HT-29 (cell line): ENCODE results near the gene ANKS1B. TPM values are rescaled to one million over a fixed set of nuclear protein-coding genes. Genes with fewer than 3 reads are reported as not detected.
A peak's percentile ranks its signal among the peaks of the same experiment; 100 is the strongest.
"Not testable (repeated sequence)": the region's sequence is repeated elsewhere in the genome, so short reads cannot be mapped to it uniquely, and the experiment has no call there.

ENCODE experiments used
- DNase-seq: peaks from one replicate; pipeline ENCODE4 v3.0.0-alpha.2; 2015; ENCODE audit warnings: low spot score
- total RNA-seq: library from RNA; depleted of rRNA; stranded (reverse); fragments of >200 nt; shearing (Covaris generic); gene quantifications from 2 replicates; pipeline ENCODE4 v1.2.3, GENCODE V29; 2014

The ANKS1B gene
- total RNA-seq, 1 experiment from 2014 or later: not detected

DNA sequence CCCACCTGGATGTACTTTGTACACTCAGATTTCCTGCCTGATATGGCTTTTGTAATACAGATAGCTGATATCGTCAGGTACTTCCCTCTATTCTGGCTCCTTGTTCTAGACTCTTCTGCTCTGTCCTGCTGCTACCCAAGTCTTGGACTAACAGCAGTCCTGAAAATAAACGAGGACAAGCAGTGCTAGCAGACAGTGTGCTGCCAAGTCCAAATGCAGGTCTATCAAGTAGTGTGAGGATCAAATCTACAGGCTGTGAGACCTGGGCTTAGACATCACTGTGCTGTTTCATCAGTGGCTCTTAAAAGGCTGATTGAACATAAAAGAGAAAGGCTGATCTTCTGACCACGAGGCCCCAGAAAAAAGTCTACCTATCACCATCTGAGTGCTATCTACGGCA, 921.6 kb downstream of the ANKS1B start:
- no peak for DNase-seq

DNA sequence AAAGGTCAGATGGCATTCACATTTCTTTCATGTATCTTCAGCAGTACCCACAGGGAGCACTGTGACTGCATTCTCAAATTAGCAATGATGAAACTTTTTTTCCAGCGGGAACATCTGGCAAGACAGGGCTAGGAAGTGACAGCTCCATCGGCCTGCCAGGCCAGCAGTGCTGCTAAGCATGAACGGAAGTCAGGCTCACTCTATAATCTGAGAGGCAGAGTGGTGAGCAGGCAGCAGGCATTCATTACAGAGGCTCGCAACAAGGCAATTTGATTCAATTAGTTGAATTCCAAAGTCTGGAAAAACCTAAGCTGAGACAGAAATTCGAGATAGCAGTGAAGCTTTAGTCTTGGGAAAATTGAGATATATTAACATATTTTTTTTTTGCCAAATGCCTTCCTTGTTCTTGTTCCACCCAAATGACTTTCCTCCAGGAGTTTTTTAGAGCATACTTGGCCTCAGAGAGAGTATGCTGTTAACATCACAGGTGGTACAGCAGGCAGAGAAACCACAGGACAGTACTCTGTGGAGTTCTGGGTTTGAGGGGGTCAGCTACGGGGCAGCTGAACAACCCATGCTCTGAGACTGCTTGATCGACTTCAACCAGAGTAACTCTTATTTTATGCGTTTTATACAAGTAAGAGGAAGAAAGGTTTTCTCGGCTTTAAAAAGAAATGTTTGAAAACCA, 924.8 kb downstream of the ANKS1B start:
- no peak for DNase-seq

DNA sequence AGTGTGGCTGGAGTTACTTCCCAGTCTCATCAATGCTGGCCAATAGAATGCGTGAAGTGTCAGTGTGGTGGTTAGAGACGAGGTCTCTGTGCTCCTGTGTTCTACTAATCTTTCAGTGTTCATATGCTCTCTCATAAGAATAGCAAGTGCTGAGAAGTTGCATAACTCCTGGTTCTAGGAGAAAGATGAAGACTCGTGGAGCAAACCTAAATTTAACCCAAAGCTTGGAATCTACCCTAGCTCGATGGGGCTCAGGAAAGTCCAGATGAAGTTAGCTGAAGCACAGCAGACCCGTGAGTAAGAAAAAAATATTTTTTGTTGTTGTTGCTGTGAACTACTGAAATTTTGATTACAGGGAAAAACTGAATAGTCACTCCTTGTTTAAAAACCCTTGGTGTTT, 927.1 kb downstream of the ANKS1B start:
- no peak for DNase-seq

DNA sequence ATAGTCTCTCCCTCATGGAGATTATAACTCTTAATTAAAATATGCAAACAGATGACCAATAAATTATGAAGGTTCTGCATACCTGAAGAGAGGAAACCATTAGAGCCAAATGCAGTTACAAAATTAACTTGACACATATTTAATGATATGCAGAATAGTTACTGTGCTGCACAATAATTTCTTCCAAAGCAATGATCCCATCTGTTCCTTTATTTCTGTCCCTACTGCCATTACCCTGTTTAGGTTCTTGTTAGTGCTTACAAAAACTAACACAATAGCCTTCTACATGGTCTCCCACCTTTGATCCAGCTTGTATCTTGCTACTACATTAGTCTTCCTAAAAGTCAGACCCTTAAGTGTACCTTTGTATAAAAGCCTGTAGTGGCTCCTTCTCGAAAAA, 928.5 kb downstream of the ANKS1B start:
- no peak for DNase-seq

DNA sequence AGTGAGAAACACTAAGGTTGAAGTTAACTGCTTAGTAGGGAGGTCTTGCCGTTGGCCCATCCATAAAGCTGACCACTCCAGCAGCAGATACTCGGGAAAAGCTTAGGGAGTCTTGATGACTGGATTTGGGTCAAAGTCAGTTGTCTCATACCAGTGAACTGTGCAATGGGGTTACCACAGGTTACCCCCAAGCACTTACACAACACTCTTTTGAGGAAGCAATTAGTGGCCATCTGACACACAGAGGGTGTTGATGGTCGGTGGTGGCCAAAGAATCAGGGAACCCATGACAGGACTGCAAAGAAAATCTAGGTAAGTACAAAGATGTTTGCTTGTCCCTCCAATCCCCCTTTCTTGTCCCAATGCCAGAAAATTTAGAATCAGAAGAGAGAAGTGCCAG, 929.4 kb downstream of the ANKS1B start:
- DNase-seq: no peak

DNA sequence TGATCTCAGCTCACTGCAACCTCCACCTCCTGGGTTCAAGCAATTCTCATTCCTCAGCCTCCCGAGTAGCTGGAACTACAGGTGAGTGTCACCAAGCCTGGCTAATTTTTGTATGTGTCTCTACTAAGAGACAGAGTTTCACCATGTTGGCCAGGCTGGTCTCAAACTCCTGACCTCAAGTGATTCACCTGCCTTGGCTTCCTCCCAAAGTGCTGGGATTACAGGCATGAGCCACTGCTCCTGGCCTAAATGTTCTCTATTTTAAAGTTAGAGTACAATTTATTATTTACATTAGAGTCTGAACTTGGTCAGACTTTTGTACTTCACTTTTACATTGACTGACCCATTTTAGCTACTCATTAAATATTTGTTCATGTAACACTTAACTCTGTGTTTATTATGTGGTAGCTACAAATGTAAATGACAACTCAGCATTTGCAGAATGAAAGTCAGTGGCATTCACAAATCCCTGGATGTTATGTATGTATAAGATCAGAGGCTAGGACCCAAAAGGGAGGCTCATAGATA, 930.1 kb downstream of the ANKS1B start:
- DNase-seq: no peak

DNA sequence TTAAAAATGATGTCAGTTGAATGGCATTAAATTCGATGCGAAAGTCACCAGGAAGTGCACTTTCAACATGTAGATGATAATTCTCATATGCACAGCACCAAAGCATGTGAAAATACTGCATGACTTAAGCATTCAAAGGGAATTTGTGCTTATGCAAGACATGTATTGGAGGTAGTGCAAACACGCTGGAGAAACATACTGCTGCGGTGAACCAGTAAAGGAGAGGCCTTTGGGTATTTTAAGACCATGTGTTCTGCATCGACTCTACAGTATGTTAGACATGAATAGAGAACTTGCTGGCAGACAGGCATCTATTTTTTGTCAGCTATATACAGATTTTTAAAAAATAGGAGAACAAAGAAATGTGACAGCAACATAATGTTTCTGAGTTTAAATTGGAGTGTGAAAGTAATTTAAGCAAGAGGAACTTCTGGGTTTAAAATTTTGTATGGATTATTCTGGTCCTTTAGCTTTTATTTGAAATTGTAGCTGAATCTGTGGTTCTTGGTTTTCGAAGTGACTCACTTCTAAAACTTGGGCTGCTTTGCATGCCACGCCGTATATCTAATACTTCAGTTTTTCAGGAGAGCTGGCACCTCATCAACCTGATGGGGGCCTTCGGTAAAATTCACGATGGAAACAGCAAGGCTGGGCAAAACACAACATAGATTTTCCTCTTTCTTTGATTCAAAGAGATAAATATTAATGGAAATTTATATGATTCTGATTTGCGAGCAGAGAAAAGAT, 930.9 kb downstream of the ANKS1B start:
- no peak for DNase-seq

DNA sequence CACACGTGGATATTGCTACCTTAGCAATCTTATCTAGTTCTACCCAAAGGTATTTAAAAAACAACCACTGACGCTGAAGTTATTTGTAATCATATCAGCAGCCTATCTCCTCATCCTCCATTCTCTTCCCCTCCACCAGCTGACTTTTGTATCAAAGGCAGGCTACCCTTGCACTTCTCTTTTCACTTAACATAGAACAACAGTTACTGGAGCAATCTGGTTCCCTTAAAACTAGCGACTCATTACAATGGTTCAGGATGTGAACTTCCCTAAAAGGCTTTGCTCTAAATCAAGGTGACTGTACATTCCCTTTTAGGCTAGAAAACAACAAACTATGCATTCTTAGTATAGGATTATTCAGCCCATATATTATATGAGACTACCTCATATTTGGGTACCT, 935.0 kb downstream of the ANKS1B start:
- no peak for DNase-seq

DNA sequence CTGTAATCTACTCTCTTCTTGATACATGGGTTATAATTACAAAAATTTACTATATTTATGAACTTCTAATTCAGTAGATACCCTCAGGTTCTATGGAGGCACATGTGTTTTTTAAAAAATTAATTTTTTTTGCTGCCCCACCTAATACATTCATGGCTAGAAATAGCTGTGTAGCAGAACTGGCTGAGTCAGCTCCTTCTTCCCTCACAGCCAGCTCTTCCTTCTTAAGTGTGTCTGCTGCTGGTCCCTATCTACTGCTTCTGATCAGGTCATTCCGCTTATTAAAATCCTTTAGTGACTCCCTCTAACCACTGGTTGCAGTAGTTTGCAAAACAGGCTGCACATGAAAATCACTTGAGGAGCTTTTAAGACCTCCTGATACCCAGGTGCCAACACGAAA, 939.6 kb downstream of the ANKS1B start:
- no peak for DNase-seq

DNA sequence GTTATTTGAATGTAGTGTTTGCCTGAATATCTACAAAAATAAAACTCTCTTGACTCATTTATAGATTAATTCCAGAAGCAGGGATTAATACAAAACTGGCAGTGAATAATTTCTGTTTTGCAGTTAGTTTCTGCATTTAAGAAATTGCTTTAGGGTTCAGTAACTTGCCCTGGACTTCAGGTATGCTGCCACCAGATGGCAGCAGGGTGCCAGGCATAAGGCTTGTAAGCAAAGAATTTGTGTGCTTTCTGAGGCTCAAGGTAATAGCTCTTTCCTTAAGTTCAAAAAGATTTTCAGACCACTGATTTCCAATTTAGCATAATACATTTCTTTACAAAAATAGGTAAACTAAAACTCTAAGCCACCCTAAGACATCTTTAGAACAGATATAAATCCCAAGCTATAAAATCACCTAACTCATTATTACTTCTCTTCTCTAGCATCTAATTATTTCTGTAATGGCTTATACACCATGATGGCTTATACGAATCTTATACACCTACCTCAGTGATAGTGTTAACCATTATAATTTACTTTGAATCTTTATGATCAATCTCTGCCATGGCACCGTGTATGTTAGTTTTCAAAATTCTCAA, 941.3 kb downstream of the ANKS1B start:
- peak; percentile 73 for DNase-seq

DNA sequence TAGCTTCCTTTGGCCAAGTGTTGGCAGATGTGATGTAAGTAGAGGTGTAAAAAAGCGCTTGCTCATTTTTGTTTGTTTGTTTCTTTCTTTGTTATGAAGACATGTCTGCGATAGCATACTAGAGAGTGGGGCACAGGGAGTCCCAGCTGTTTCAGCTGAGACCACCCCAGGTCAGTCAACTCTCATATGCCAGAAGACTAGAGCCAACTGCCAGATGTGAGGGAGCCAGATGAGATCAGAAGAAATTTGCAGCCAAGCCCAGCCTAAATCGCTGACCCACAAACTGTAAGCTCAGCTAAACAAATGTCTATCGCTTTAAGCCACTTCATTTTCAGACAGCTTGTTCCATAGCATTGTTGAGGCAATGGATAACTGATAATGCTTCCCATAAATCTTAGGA, 942.5 kb downstream of the ANKS1B start:
- DNase-seq: no peak

DNA sequence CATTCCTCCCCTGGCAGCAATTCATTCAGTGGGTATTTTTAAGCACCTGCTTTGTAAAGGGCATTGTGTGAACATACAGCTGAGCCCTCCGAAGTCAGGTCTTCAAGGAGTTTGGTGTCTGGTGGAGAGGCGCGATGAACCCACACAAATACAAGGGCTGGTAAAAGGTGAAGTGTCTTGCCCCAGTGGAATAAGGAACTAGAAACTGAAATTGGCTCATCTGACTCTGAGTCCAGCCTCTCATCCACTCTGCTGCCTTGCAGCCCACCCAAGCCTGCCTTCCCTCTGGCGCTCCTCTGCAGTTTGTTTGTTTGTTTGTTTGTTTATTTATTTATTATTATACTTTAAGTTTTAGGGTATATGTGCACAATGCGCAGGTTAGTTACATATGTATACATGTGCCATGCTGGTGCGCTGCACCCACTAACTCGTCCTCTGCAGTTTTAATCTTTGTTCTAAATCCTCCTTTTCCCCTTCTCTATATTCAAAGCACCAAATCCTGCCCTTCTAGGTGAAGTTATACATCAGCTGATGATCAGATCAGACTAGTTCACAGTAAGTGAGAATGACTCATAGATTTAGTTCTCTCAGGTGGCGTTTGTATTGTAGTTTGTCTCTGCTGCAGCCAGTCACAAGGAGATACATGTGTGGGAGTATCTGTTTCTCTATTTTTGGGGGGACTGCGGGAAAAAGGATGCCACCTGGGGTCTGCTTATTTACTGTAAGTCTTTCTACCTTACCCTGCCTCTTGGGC, 945.2 kb downstream of the ANKS1B start:
- no peak for DNase-seq

DNA sequence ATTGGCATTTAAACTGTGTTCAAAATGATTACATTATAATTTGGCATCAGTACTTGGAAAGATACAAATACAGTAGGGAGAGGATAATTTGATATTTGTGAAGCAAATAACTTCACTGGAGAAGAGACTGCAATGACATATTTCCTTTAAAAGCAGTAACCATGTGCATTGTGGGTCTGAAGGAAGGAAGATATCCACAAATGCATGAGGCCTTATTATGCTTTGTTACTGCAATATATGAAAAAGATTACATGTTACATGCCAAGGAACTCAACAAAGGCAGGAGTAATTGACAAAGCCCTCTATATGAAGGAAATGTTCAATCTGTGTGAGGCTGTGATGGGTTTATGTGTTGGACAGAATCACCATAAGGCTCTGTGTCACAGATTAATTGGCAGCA, 948.2 kb downstream of the ANKS1B start:
- DNase-seq: no peak

DNA sequence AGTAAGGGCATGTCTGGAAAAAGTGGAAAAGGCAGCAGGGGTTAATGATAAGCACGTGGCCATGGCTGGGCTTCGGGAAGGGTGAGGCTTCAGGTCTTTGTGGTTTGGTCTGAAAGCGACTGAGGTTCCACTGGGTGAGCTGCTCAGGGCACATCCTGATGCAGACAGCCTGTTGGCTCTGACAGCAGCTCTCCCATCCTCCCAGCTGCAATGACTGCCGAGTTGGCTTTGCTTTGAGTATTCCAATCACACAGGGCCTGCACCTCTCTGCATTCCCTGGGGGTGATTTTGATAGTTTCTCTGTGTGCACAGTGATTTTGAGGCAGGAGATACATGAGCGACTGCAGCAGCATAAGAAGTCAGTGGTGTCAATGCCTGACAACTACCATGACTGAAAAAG, 948.9 kb downstream of the ANKS1B start:
- no peak for DNase-seq

DNA sequence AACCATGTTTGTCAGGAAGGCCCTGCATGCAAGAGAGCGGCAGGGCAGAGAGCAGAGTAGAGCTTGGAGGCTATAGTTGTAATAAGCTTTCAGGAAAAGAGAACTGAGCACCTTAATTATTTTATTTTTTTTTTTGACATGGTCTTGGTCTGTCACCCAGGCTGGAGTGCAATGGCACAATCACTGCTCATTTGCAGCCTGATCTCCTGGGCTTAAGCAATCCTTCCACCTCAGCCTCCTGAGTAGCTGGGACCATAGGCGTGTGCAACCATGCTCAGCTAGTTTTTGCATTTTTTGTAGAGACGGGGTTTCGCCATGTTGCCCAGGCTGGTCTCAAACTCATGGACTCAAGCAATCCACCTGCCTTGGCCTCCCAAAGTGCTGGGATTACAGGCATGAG, 950.5 kb downstream of the ANKS1B start:
- DNase-seq: not testable (repeated sequence)

DNA sequence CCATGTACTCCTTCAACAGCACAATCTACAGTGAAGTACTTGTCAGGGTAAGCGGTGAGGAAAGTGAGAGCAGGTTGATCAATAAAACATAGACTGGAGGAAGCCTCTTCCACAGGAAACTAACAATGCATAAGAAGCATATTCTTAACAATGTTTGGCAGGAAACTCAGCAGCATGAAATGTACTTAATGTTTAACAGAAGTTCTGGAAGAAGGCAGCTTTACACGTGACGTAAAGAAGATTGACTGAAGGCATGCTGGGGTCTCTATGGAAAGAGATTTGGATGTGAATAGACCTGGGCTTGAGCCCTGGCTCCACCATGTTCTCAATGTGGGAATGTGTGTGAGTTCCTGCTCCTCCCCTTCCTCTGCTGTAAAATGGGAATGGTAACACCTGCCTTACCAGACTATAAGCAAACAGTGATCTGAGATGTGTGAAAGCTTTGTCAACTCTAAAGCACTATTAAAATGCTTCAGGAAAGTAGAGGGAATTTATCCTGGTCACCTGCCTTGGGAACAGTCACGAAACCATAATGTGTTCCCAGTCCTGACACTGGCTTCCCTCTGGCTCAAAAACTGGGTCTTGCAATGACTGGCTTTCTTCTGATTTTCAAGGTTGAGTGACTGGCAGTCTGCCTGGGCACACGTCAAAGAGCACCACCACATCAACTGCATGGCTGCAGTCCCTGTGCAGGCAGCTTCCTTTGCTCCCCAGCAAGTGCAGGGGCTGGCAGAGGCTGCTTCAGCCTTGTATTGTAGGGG, 955.0 kb downstream of the ANKS1B start:
- DNase-seq: no peak

DNA sequence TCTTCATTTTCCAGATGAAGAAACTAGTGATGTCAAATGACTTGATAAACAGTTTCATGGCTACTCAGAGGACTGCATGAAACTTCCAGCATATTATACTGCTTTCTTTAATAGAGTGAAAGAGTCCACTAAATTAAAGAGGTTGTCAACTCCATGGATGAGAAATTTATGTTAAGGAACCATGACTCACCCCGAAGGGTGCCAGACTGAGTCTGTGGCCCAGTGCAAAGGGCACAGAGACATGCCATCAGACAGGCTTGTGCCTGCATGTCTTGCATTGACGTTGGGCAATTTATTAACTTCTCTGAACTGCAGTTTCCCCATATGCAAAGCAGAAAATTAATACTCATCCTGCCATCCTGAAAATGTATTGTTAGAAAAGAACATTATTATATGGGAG, 957.3 kb downstream of the ANKS1B start:
- no peak for DNase-seq

DNA sequence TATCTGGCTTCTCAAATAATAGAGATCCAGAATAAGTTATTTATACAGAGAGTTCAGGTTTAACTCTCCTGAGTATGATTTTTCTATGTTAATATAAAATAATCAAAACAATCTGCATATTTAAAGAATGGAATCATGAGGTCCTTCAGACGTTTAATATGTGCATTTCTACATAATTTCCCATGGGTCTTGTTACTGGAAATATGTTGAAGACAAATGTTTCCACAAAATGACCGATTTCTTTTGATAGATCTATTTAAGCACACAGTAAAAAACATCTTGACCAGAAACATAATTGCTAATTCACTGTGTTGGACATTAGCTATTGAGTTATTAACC, 957.7 kb downstream of the ANKS1B start:
- DNase-seq: no peak

DNA sequence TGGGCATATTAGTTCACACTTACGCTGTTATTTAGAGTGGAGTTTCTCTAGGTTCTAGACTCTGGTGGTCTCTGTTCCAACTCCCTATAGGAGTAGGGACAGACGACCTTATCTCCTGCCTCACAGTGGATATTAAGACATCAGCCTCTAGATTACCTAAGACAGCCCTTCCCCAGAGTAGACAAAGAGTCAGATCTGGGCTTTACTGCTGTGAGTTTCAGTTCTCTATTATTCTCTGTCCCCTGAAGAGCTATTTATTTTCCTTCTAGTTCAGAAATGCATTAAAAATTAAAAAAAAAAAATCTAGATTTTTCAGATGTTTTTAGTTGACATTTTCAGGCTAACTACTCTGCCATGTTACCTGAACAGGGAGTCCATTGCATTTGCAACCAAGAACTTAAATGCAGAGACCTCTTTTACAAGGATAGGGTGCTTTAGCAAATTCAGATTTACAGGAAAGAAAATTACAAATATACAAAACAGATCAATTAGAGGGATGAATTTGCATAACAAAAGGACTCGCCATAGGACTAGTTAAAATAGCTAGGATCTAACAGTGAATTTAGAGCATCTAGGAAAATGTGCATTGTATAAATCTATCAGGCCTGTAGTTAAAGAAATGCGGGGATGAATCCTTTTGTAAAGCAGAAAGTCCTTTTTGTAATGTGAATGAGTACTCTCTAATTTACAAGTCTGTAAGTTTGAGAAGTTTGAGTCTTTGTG, 958.2 kb downstream of the ANKS1B start:
- DNase-seq: no peak

DNA sequence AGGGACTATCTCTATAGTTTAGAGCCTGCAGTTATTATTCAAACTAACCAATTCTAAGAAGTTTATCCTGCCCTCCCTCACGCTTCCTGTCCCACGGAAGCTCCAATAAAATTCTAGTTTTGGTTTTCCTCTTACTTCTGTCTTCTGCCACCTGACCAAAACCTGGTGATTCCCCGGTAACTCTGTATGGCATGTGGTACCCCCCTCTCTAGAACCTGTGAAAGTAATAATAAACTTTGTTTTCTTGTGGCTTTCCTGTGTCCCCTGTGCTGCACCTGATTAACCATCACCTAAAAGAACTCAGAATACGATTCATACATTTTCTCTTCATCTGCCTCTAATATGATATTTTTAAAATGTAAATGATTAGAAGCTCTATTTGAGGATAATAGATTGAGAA, 959.9 kb downstream of the ANKS1B start:
- DNase-seq: no peak

DNA sequence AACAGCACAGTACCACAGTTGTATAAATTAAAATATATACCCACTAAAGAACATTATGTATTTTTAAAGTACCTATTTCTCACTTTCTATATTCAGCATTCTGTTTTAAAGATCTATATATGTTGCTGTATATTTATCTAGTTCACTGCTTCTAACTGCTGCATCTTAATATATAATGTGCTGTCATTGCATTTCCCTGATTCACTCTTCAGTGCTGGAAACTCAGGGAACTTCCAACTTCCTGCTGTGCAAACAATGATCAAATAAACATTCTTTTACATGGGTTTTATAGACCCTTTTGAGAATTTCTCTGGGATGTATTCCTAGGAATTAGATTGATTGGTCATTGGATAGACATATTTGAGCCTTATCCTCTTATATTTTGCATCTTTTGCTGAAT, 960.5 kb downstream of the ANKS1B start:
- no peak for DNase-seq
